Astrocyte (in vitro differentiated cells and primary cell): Measurements from ENCODE around the gene SLC9A9. TPM values are rescaled to one million over a fixed set of nuclear protein-coding genes. Genes with fewer than 3 reads are reported as not detected.
A peak's percentile ranks its signal among the peaks of the same experiment; 100 is the strongest.

ENCODE experiments used
- DNase-seq: peaks from one replicate; pipeline ENCODE4 v3.0.0-alpha.2; 2010; ENCODE audit warnings: low read depth
- FAIRE-seq: peaks from 2 replicates; lab custom pipeline; 2011; peaks lifted over from hg19 to GRCh38; lab: Jason Lieb, UNC
- H2AFZ ChIP-seq: 2 replicates; pipeline ENCODE4 v1.6.0; 2012; ENCODE audit warnings: low read depth, low read length, inconsistent platforms
- H3K27ac ChIP-seq: 2 replicates; pipeline ENCODE4 v1.5.1; 2011; ENCODE audit warnings: low read depth, low read length, inconsistent platforms
- H3K27me3 ChIP-seq: 2 replicates; pipeline ENCODE4 v1.6.0; 2011; ENCODE audit warnings: low read length, inconsistent platforms; ENCODE audit not compliant: insufficient read depth
- H3K36me3 ChIP-seq: 2 replicates; pipeline ENCODE4 v1.5.1; 2011; ENCODE audit warnings: low read length, inconsistent platforms; ENCODE audit not compliant: insufficient read depth
- H3K4me1 ChIP-seq: 2 replicates; pipeline ENCODE4 v1.5.1; 2011; ENCODE audit warnings: low read length, inconsistent platforms; ENCODE audit not compliant: insufficient read depth
- H3K4me2 ChIP-seq: 2 replicates; pipeline ENCODE4 v1.6.0; 2012; ENCODE audit warnings: low read length, inconsistent platforms
- H3K4me3 ChIP-seq: 2 replicates; pipeline ENCODE4 v1.5.1; 2011; ENCODE audit warnings: low read depth, mild to moderate bottlenecking, low read length, inconsistent platforms; ENCODE audit not compliant: insufficient read depth
- H3K79me2 ChIP-seq: 2 replicates; pipeline ENCODE4 v1.6.0; 2012; ENCODE audit warnings: mild to moderate bottlenecking, low read length, inconsistent platforms; ENCODE audit not compliant: insufficient read depth
- H3K9ac ChIP-seq: 2 replicates; pipeline ENCODE4 v1.6.0; 2012; ENCODE audit warnings: mild to moderate bottlenecking, low read length, inconsistent platforms
- H3K9me3 ChIP-seq: 2 replicates; pipeline ENCODE4 v1.5.1; 2012; ENCODE audit warnings: low read depth, mild to moderate bottlenecking, low read length, inconsistent platforms; ENCODE audit not compliant: insufficient read depth
- H4K20me1 ChIP-seq: 2 replicates; pipeline ENCODE4 v1.6.0; 2012; ENCODE audit warnings: low read length, inconsistent platforms; ENCODE audit not compliant: insufficient read depth
- H3K27ac Mint-ChIP-seq: one replicate; pipeline ENCODE4 v1.8.0; 2021; ENCODE audit warnings: mild to moderate bottlenecking, mixed read lengths; ENCODE audit not compliant: unreplicated experiment
- H3K27me3 Mint-ChIP-seq: one replicate; pipeline ENCODE4 v1.8.0; 2021; ENCODE audit warnings: low read depth, mixed read lengths; ENCODE audit not compliant: unreplicated experiment
- H3K36me3 Mint-ChIP-seq: one replicate; pipeline ENCODE4 v1.8.0; 2021; ENCODE audit warnings: low read depth, mixed read lengths; ENCODE audit not compliant: unreplicated experiment
- H3K4me1 Mint-ChIP-seq: one replicate; pipeline ENCODE4 v1.8.0; 2021; ENCODE audit warnings: low read depth, mixed read lengths; ENCODE audit not compliant: unreplicated experiment
- H3K4me3 Mint-ChIP-seq: one replicate; pipeline ENCODE4 v1.8.0; 2021; ENCODE audit warnings: mild to moderate bottlenecking, moderate library complexity, mixed read lengths; ENCODE audit not compliant: unreplicated experiment
- H3K9me3 Mint-ChIP-seq: one replicate; pipeline ENCODE4 v1.8.0; 2021; ENCODE audit warnings: mild to moderate bottlenecking, mixed read lengths; ENCODE audit not compliant: unreplicated experiment
- CTCF ChIP-seq: IDR thresholded peaks from 2 replicates; pipeline ENCODE4 v1.5.1; 2011; ENCODE audit warnings: low read depth, mild to moderate bottlenecking, inconsistent platforms, low read length, moderate library complexity; ENCODE audit not compliant: insufficient read depth
- EZH2 ChIP-seq: IDR thresholded peaks from 2 replicates; pipeline ENCODE4 v1.6.1; 2012; ENCODE audit warnings: mild to moderate bottlenecking, low read length, inconsistent platforms; ENCODE audit not compliant: insufficient read depth
- total RNA-seq: library from RNA; stranded (reverse); gene quantifications from 2 replicates; pipeline ENCODE4 v1.2.1, GENCODE V29; 2021

The SLC9A9 gene
- total RNA-seq, 1 donor from 2014 or later = 1.5 TPM

DNA sequence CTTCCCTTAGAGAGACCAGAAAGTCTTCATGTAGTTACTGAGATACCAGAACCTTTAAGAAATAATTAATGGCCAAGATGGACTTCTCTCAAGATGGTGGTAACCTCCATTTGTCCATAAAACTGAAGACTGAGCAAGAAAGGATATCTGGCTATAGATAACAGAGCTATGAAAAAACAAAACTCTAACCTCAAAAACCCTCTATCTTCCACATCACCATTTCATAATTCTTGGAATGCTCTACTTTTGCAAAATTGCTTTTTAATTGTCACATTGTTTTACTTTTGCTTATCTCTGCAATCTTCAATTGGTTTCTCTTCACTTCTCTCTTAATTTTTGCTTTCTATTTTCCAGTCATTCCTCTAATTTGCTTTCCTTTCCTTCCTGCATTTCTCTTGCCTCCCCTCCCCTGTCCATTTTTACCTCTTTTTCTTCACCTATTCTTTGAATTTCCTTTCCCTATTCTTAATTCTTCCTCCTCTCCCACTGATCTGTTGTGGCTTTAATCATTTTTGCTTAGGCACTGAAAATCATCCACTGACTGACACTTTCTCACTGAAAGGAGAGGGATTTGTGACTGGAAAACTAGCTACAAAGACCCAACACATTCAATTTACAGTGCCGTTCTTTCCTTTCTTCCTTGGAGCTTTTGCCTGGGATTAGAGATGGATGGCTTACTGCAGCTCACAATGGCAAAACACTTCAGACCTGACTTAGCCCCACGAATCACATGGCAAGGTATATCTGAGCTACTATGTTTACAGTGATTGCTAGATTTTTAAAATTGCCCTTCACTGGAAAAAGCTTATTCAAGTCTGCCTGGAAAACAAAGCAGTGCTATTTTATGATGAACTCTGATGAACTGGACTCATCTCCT lies 485.9 kb downstream of the SLC9A9 start:
- H3K36me3 ChIP-seq = no peaks in the 10 kb centered on the region
- no peak overlapping the region for H3K4me3 ChIP-seq
- no peak overlapping the region for H3K27ac ChIP-seq
- no peak overlapping the region for H3K9ac ChIP-seq
- H4K20me1 ChIP-seq = no peaks in the 10 kb centered on the region
- no peaks in the 10 kb centered on the region for H3K79me2 ChIP-seq
- peak; percentile 41 for FAIRE-seq
- peak overlapping the region; percentile 44 for H3K4me2 ChIP-seq
- peaks cover 2% of the 10 kb centered on the region for H3K27me3 Mint-ChIP-seq
- peaks cover 6% of the 10 kb centered on the region for H3K4me1 ChIP-seq
- no peaks in the 10 kb centered on the region for H3K36me3 Mint-ChIP-seq
- no peaks in the 10 kb centered on the region for H3K9me3 Mint-ChIP-seq
- H3K27me3 ChIP-seq = no peaks in the 10 kb centered on the region
- no peak overlapping the region for H3K4me3 Mint-ChIP-seq
- DNase-seq = peak; percentile 47
- TF ChIP-seq CTCF (no peak), EZH2 (no peak)
- H3K27ac Mint-ChIP-seq = no peak overlapping the region
- H2AFZ ChIP-seq = no peak overlapping the region
- no peaks in the 10 kb centered on the region for H3K9me3 ChIP-seq
- H3K4me1 Mint-ChIP-seq = peaks cover 15% of the 10 kb centered on the region

- Mint-ChIP-seq H3K4me1 (peaks cover 15% of the 10 kb centered on the region), H3K9me3 (no peaks in the 10 kb centered on the region), H3K36me3 (no peaks in the 10 kb centered on the region), H3K27ac (no peak overlapping the region), H3K27me3 (peaks cover 2% of the 10 kb centered on the region), H3K4me3 (no peak overlapping the region)
- Histone ChIP-seq H3K4me3 (no peak overlapping the region), H3K79me2 (no peaks in the 10 kb centered on the region), H3K27me3 (no peaks in the 10 kb centered on the region), H3K27ac (no peak overlapping the region), H4K20me1 (no peaks in the 10 kb centered on the region), H3K9me3 (no peaks in the 10 kb centered on the region), H2AFZ (no peak overlapping the region), H3K36me3 (no peaks in the 10 kb centered on the region), H3K4me1 (peaks cover 6% of the 10 kb centered on the region), H3K4me2 (no peak overlapping the region), H3K9ac (no peak overlapping the region)
- FAIRE-seq = peak; percentile 54
- no peak for DNase-seq
- TF ChIP-seq CTCF (no peak), EZH2 (no peak)
These were observed 486.7 kb downstream of the SLC9A9 start for GRCh38 chr3:143361589-143361988.

GRCh38 chr3:143360244-143360643 lies 488.0 kb downstream of the SLC9A9 start:
- no peak overlapping the region for H3K27ac Mint-ChIP-seq
- peaks cover 15% of the 10 kb centered on the region for H3K4me1 Mint-ChIP-seq
- Histone ChIP-seq H2AFZ (no peak overlapping the region), H3K4me2 (no peak overlapping the region), H3K9ac (no peak overlapping the region), H3K27me3 (no peaks in the 10 kb centered on the region), H3K36me3 (no peaks in the 10 kb centered on the region), H3K79me2 (no peaks in the 10 kb centered on the region), H3K27ac (no peak overlapping the region), H4K20me1 (no peaks in the 10 kb centered on the region), H3K9me3 (no peaks in the 10 kb centered on the region), H3K4me3 (no peak overlapping the region), H3K4me1 (peaks cover 6% of the 10 kb centered on the region)
- no peaks in the 10 kb centered on the region for H3K36me3 Mint-ChIP-seq
- peaks cover 2% of the 10 kb centered on the region for H3K27me3 Mint-ChIP-seq
- DNase-seq = peak; percentile 60
- TF ChIP-seq CTCF = no peak
- TF ChIP-seq EZH2 = no peak
- H3K9me3 Mint-ChIP-seq = no peaks in the 10 kb centered on the region
- no peak for FAIRE-seq
- H3K4me3 Mint-ChIP-seq = no peak overlapping the region
